CD4-positive, alpha-beta T cell treated with Interferon gamma for 1 hour (primary cell): Measurements from ENCODE around the gene TMUB1.
"Not testable (repeated sequence)": the region's sequence is repeated elsewhere in the genome, so short reads cannot be mapped to it uniquely, and the experiment has no call there.

Experiments
- DNase-seq: peaks from one replicate; pipeline ENCODE4 v3.0.0-alpha.2; 2020

TMUB1 gene

GRCh38 chr7:151048911-151049463 lies 34.3 kb downstream of the TMUB1 start:
- no peak for DNase-seq

GRCh38 chr7:151047976-151048815 lies 35.1 kb downstream of the TMUB1 start, which contains the start of gene ASIC3:
Gene ASIC3, plus strand, starts transcription at chr7:151048531. Its CDS starts 355 bp downstream, at chr7:151048886.
- DNase-seq: no peak

GRCh38 chr7:151046603-151047573 lies 36.4 kb downstream of the TMUB1 start:
- no peak for DNase-seq

- DNase-seq: no peak
These were observed 37.3 kb downstream of the TMUB1 start for GRCh38 chr7:151045967-151046366.

- DNase-seq: no peak
These were observed 38.0 kb downstream of the TMUB1 start for GRCh38 chr7:151045262-151045661.

GRCh38 chr7:151043959-151044358 lies 39.3 kb downstream of the TMUB1 start:
- no peak for DNase-seq

GRCh38 chr7:151043449-151043848 lies 39.8 kb downstream of the TMUB1 start:
- DNase-seq: not testable (repeated sequence)

- DNase-seq: no peak
These were observed 42.5 kb downstream of the TMUB1 start for GRCh38 chr7:151040616-151041375.

GRCh38 chr7:151039850-151040548 lies 43.3 kb downstream of the TMUB1 start:
- no peak for DNase-seq

- DNase-seq: peak; percentile 62
These were observed 44.1 kb downstream of the TMUB1 start for GRCh38 chr7:151038951-151039849.

GRCh38 chr7:151035902-151036301 lies 47.4 kb downstream of the TMUB1 start:
- DNase-seq: no peak

- no peak for DNase-seq
These were observed 48.1 kb downstream of the TMUB1 start for GRCh38 chr7:151035026-151035717.

- DNase-seq: no peak
These were observed 48.8 kb downstream of the TMUB1 start for GRCh38 chr7:151034312-151035025.

GRCh38 chr7:151033864-151034249 lies 49.4 kb downstream of the TMUB1 start:
- no peak for DNase-seq

- DNase-seq: no peak
These were observed 50.1 kb downstream of the TMUB1 start for GRCh38 chr7:151032936-151033863.
